HG02571 (cell line): ENCODE data around the gene HIC2.
"Not testable (repeated sequence)": the region's sequence is repeated elsewhere in the genome, so short reads cannot be mapped to it uniquely, and the experiment has no call there.

Source experiments
- ATAC-seq: cut with Tn5 transposase; IDR thresholded peaks from one replicate; pipeline ENCODE4 v1.9.1; 2021; ENCODE audit warnings: mild to moderate bottlenecking, moderate library complexity; ENCODE audit not compliant: unreplicated experiment

The HIC2 gene

GRCh38 chr22:21434378-21435233 lies 17.4 kb downstream of the HIC2 start:
- ATAC-seq: not testable (repeated sequence)

GRCh38 chr22:21435998-21436810 lies 19.0 kb downstream of the HIC2 start:
- not testable (repeated sequence) for ATAC-seq

- not testable (repeated sequence) for ATAC-seq
These were observed 20.8 kb downstream of the HIC2 start for GRCh38 chr22:21438013-21438412.

- not testable (repeated sequence) for ATAC-seq
These were observed 23.0 kb downstream of the HIC2 start for GRCh38 chr22:21440018-21440636.

- ATAC-seq: not testable (repeated sequence)
These were observed 23.5 kb downstream of the HIC2 start for GRCh38 chr22:21440676-21441075.

- ATAC-seq: not testable (repeated sequence)
These were observed 24.0 kb downstream of the HIC2 start for GRCh38 chr22:21441170-21441569.

- ATAC-seq: not testable (repeated sequence)
These were observed 25.0 kb downstream of the HIC2 start for GRCh38 chr22:21442123-21442522.

GRCh38 chr22:21442646-21443045 lies 25.5 kb downstream of the HIC2 start:
- not testable (repeated sequence) for ATAC-seq

- ATAC-seq: no peak
These were observed 26.0 kb downstream of the HIC2 start for GRCh38 chr22:21443057-21443734.

- ATAC-seq: no peak
These were observed 26.7 kb downstream of the HIC2 start for GRCh38 chr22:21443735-21444421.

GRCh38 chr22:21444701-21445436 lies 27.7 kb downstream of the HIC2 start:
- ATAC-seq: no peak

- no peak for ATAC-seq
These were observed 28.4 kb downstream of the HIC2 start for GRCh38 chr22:21445437-21446127.

GRCh38 chr22:21446128-21446826 lies 29.1 kb downstream of the HIC2 start:
- ATAC-seq: no peak

GRCh38 chr22:21446827-21447690 lies 29.9 kb downstream of the HIC2 start:
- no peak for ATAC-seq

GRCh38 chr22:21447694-21448402 lies 30.7 kb downstream of the HIC2 start:
- ATAC-seq: no peak

GRCh38 chr22:21448627-21449416 lies 31.7 kb downstream of the HIC2 start:
- ATAC-seq: no peak
